Stomach (tissue), 4 donors: ENCODE measurements around the gene CHST11.

Experiments
- CTCF ChIP-seq, 7 experiments: fragments of 450-650 bp in 4 of 7; fragments of 200-600 bp in 3 of 7; sonication (generic) in 3 of 7; IDR thresholded peaks; one replicate each; pipeline ENCODE4 v1.5.1; 2016 to 2019; ENCODE audit warnings: antibody characterized with exemption in 7 of 7, control low read depth in 2 of 7, mild to moderate bottlenecking in 1 of 7
- POLR2A ChIP-seq, 4 donors: fragments of 450-650 bp; IDR thresholded peaks; one replicate each; pipeline ENCODE4 v1.6.1; 2016; ENCODE audit warnings: antibody characterized with exemption in 4 of 4, control low read depth in 2 of 4, mild to moderate bottlenecking in 1 of 4, moderate library complexity in 1 of 4

- TF ChIP-seq CTCF (IDR thresholded peaks at IDR 0.05) (no peak), POLR2A (IDR thresholded peaks at IDR 0.05) (no peak)
Observed at GRCh38 chr12:104712968-104713367, 256.2 kb downstream of the CHST11 start.
